GM19455 (cell line): ENCODE data around the gene OR51G1.
"Not testable (repeated sequence)": the region's sequence is repeated elsewhere in the genome, so short reads cannot be mapped to it uniquely, and the experiment has no call there.

ENCODE experiments used
- ATAC-seq: cut with Tn5 transposase; IDR thresholded peaks from one replicate; pipeline ENCODE4 v1.9.1; 2021; ENCODE audit not compliant: unreplicated experiment

Gene OR51G1

GRCh38 chr11:4924239-4924638 is at the start of gene OR51G1:
TSS of gene OR51G1 (minus strand) at chr11:4924339. CDS start at chr11:4924339, 0 bp downstream.
- ATAC-seq: no peak

- ATAC-seq: no peak
Observed at GRCh38 chr11:4962816-4963215, 38.7 kb upstream of the OR51G1 start.

GRCh38 chr11:4960877-4961276 is 36.7 kb upstream of the OR51G1 start:
- no peak for ATAC-seq

GRCh38 chr11:4957396-4957795 is 33.3 kb upstream of the OR51G1 start:
- no peak for ATAC-seq

- ATAC-seq: not testable (repeated sequence)
Observed at GRCh38 chr11:4955613-4956012, 31.5 kb upstream of the OR51G1 start, which contains the start of gene OR51A2. TSS of gene OR51A2 (minus strand) at chr11:4955713. CDS start at chr11:4955713, 0 bp downstream.

GRCh38 chr11:4947505-4947904 is 23.4 kb upstream of the OR51G1 start, which contains the start of gene OR51A4:
TSS of gene OR51A4 (minus strand) at chr11:4947605. CDS start at chr11:4947100, 505 bp downstream.
- no peak for ATAC-seq

- no peak for ATAC-seq
Observed at GRCh38 chr11:4936745-4937144, 12.6 kb upstream of the OR51G1 start.

GRCh38 chr11:4932751-4933150 is 8.6 kb upstream of the OR51G1 start:
- no peak for ATAC-seq

- ATAC-seq: no peak
Observed at GRCh38 chr11:4926608-4927007, 2.5 kb upstream of the OR51G1 start.

- no peak for ATAC-seq
Observed at GRCh38 chr11:4922304-4922703, 1.8 kb downstream of the OR51G1 start.

GRCh38 chr11:4921796-4922195 is 2.3 kb downstream of the OR51G1 start:
- ATAC-seq: no peak

- no peak for ATAC-seq
Observed at GRCh38 chr11:4919250-4919649, 4.9 kb downstream of the OR51G1 start, which contains the start of gene OR51G2. TSS of gene OR51G2 (minus strand) at chr11:4919350. CDS start at chr11:4915663, 3,687 bp downstream.

- no peak for ATAC-seq
Observed at GRCh38 chr11:4916581-4916980, 7.6 kb downstream of the OR51G1 start.

- no peak for ATAC-seq
Observed at GRCh38 chr11:4903484-4903883, 20.7 kb downstream of the OR51G1 start, which contains the start of gene OR51A7. TSS of gene OR51A7 (plus strand) at chr11:4903783. CDS start at chr11:4907370, 3,587 bp downstream.

- no peak for ATAC-seq
Observed at GRCh38 chr11:4891996-4892640, 32.0 kb downstream of the OR51G1 start.

GRCh38 chr11:4890279-4890678 is 33.9 kb downstream of the OR51G1 start:
- no peak for ATAC-seq

- no peak for ATAC-seq
Observed at GRCh38 chr11:4887591-4887990, 36.5 kb downstream of the OR51G1 start.

GRCh38 chr11:4886186-4886585 is 38.0 kb downstream of the OR51G1 start:
- ATAC-seq: no peak

- ATAC-seq: no peak
Observed at GRCh38 chr11:4884361-4884760, 39.8 kb downstream of the OR51G1 start.

- ATAC-seq: no peak
Observed at GRCh38 chr11:4882543-4882942, 41.6 kb downstream of the OR51G1 start.

- ATAC-seq: no peak
Observed at GRCh38 chr11:4881860-4882500, 42.2 kb downstream of the OR51G1 start, which contains the start of gene OR51T1. TSS of gene OR51T1 (plus strand) at chr11:4881900. CDS start at chr11:4881900, 0 bp downstream.

- ATAC-seq: no peak
Observed at GRCh38 chr11:4881188-4881587, 43.0 kb downstream of the OR51G1 start.
